NCI-H748 treated with DMSO at 0.1 percent for 48 hours (cell line): ENCODE data around the gene PTGDR2.

ENCODE experiments used
- DNase-seq: peaks from one replicate; lab custom pipeline; 2025; lab: John Stamatoyannopoulos, UW

The PTGDR2 gene

DNA sequence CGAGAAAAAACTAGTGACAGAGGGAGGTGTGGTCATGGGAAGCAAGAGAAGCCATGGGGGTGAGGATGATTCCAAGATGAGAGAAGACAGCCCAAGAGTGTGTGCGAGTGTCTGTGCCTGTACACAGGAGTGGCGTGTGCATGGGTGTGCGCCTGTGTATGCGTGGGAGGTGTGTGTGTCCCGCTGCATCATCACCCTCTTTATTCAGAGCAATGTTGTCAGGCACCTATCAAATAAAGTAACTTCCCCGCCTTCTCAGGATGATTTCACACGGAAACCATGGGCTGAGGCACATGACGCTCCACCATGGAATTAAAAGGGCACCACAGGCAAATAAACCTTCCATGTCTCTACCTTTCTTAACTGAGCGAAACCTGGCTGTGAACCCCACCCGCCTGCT is 46.1 kb downstream of the PTGDR2 start:
- DNase-seq, result no peak

DNA sequence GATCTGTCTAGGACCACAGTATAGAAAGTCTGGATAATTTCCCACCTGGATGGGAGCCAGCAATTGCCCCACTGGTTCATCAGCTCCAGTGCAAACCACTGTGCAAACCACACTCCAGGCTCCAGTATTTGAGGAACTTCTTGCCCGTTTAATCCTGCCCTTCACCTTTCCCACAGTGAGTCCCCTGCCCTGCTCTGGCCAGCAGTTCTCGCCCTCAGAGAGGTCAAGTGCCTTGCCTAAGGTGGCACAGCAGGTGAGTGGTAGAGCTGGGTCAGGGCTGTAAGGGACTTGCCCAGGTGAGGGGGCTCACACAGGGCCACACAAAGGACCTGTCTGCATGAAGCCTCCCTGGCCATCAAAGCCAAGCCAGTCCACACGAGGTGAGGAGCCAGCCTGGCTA is 46.5 kb downstream of the PTGDR2 start:
- DNase-seq, result no peak

DNA sequence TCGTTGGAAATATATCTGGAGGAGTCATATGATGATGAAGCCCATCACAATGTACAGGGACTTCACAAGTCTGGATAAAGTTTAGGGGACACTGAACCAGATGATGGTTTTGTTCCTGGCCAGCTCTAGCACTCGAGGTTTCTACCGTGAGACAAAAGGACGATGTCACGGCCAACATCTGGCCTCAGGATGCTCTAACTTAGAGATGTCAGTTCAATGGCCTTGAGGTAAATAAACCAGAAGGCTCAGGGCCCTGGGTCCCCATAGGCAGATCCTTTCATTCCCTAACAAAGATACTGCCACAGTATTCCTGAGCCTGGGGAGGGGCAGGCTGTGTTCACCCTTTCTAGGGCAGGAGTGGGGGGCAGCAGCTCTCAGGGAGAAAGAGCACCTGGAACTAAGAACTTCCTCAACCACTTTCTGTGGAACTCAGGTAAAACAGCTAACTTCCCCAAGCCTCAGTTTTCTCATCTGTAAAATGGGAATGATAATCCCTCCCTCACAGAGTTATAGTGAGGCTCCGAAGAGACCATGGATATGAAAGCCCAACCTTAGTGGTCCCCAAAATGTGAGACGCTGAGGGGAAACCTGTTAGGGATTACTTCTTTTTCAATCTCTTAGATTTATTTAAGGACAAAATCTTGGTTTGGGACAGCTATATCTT is 52.3 kb downstream of the PTGDR2 start:
- no peak for DNase-seq

DNA sequence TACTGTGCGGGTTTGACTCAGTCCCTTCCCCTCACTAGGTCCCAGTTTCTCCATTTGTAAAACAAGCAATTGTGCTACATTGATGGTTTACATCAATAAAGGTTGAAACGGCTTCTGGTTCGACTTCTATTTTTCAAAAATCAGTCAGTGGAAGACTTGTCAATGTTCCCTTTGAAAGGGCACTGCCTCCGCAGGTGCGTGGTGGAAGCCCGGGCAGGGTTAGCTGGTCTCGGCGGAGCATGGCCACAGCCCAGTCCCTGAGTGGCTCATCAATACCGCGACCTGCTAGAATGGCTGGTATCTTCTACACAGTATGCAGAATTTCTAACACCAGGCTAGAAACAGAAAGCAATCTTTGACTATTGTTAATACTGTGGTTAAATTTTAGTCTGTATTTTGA is 54.6 kb downstream of the PTGDR2 start:
- DNase-seq, result no peak
